Pancreas (tissue), 10 donors: ENCODE results near the gene RPL37A. TPM values are rescaled to one million over a fixed set of nuclear protein-coding genes. Genes with fewer than 3 reads are reported as not detected.

Source experiments
- ATAC-seq, 4 donors: fragments of 200-7000 bp; cut with Tn5 transposase; one replicate each; pipeline versions ENCODE4 v1.8.0 to v1.9.1; 2020; ENCODE audit warnings: mild to moderate bottlenecking in 4 of 4, moderate library complexity in 4 of 4
- DNase-seq, 6 donors: peaks; one replicate each; pipeline ENCODE4 v3.0.0-alpha.2; 2020
- FAIRE-seq: peaks from 2 replicates; lab custom pipeline; 2012; peaks lifted over from hg19 to GRCh38; lab: Jason Lieb, UNC
- H3K27ac ChIP-seq, 4 donors: fragments of 200-600 bp; sonication (generic); 1 replicate in 3 of 4; 2 replicates in 1 of 4; pipeline versions ENCODE4 v1.5.0 to v1.8.0; 2020
- H3K27me3 ChIP-seq, 4 donors: fragments of 200-600 bp; one replicate each; pipeline ENCODE4 v1.8.0; 2021
- H3K36me3 ChIP-seq, 3 donors: fragments of 200-600 bp; sonication (generic) in 1 of 3; one replicate each; pipeline versions ENCODE4 v1.5.0 to v1.8.0; 2020 to 2021
- H3K4me1 ChIP-seq, 3 donors: fragments of 200-600 bp; one replicate each; pipeline ENCODE4 v1.8.0; 2021
- H3K4me3 ChIP-seq, 4 donors: fragments of 200-600 bp; sonication (generic) in 2 of 4; one replicate each; pipeline versions ENCODE4 v1.5.0 to v1.8.0; 2020 to 2021
- H3K9me3 ChIP-seq, 4 donors: fragments of 200-600 bp; one replicate each; pipeline ENCODE4 v1.8.0; 2021
- WGBS, 2 donors: extraction: QIAGEN DNeasy Blood & Tissue Kit; methylation state at CpG; one replicate each; pipeline ENCODE4 v1.1.7; 2013; 5-methylcytosine and 5-hydroxymethylcytosine counted together
- intact Hi-C, 3 donors: fragments of 100-400 bp; cut with DNase I; formaldehyde crosslinking; loops; one replicate each; pipeline versions ENCODE4 v1.11.1 to v1.14.2; 2022
- polyA plus RNA-seq, 2 donors: library from polyadenylated mRNA; stranded (reverse); fragments of 200-250 nt; gene quantifications; one replicate each; pipeline ENCODE4 v1.2.3, GENCODE V29; 2013
- total RNA-seq, 6 donors: library from RNA; stranded (reverse); fragmentation: NEBNext Ultra II Directional in 4 of 6; extraction: Animal tissue kit (Norgen Biotek cat#: 25700) in 4 of 6; gene quantifications; one replicate each; pipeline versions ENCODE4 v1.2.1 to v1.2.4, GENCODE V29; 2021 to 2023
- TF ChIP-seq, protein P1 (sequence below), 4 donors: fragments of 200-600 bp; sonication (generic) in 3 of 4; IDR thresholded peaks; one replicate each; pipeline versions ENCODE4 v1.5.0 to v1.8.0; 2021; ENCODE audit warnings: antibody characterized with exemption in 4 of 4
- donor health status: healthy with polysubstance abuse.
- donor health status: DM: no; HTN: no; CAD: no; lungs with moderate emphysema.
- donor health status: DM: no; HTN: no; CAD: no.
- donor health status: control.
- donor health status: control.
- donor health status: Bipolar disorder and iron deficiency.
- donor health status: DM: yes; HTN: yes; CAD: no.
- donor health status: DM: no; HTN: no; CAD: no.
- donor health status: DM: no; HTN: no; CAD: no.
- donor health status: DM: yes; HTN: yes; CAD: no.

The RPL37A gene
- total and polyA plus RNA-seq, 8 donors: 1,329 to 2,596 (median 1,625) TPM

GRCh38 chr2:216492597-216493333 is 5.9 kb upstream of the RPL37A start:
- no peak overlapping the region for H3K27ac ChIP-seq
- 84 to 85% methylated on average over 6 of the region's 6 CpGs for WGBS, 2 donors
- no peaks in the 10 kb centered on the region for H3K9me3 ChIP-seq
- FAIRE-seq (no peak), DNase-seq (no peak), ATAC-seq (no peak)
- peaks cover 0 to 4% (median 0%) of the 10 kb centered on the region in 3 donors for H3K4me1 ChIP-seq
- H3K4me3 ChIP-seq: no peak overlapping the region
- intact Hi-C loops: no loop called here
- TF ChIP-seq, protein P1, sequence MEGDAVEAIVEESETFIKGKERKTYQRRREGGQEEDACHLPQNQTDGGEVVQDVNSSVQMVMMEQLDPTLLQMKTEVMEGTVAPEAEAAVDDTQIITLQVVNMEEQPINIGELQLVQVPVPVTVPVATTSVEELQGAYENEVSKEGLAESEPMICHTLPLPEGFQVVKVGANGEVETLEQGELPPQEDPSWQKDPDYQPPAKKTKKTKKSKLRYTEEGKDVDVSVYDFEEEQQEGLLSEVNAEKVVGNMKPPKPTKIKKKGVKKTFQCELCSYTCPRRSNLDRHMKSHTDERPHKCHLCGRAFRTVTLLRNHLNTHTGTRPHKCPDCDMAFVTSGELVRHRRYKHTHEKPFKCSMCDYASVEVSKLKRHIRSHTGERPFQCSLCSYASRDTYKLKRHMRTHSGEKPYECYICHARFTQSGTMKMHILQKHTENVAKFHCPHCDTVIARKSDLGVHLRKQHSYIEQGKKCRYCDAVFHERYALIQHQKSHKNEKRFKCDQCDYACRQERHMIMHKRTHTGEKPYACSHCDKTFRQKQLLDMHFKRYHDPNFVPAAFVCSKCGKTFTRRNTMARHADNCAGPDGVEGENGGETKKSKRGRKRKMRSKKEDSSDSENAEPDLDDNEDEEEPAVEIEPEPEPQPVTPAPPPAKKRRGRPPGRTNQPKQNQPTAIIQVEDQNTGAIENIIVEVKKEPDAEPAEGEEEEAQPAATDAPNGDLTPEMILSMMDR (IDR thresholded peaks at IDR 0.05): no peak
- H3K27me3 ChIP-seq: no peaks in the 10 kb centered on the region
- no peaks in the 10 kb centered on the region for H3K36me3 ChIP-seq

DNA sequence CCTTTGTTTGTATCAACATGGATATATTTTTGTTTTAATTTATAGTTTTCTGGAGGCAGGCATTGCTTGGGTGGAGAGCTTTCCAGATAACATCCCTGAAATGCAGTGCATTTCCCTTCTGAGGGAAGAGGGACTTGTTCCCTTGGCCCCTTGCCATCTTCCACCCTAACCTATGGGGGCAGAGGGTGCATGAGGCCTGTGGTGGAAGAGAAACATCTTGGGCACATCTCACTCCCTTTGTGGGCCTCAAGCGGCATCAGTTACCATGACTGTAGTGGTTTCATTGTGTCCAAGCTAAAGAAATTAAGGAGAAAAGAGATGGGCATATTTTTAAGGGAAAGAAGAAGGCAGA is 5.3 kb upstream of the RPL37A start:
- FAIRE-seq: no peak
- no peaks in the 10 kb centered on the region for H3K9me3 ChIP-seq
- H3K4me3 ChIP-seq: no peak overlapping the region
- peaks cover 0 to 7% (median 0%) of the 10 kb centered on the region in 3 donors for H3K4me1 ChIP-seq
- no peak overlapping the region for H3K27ac ChIP-seq
- no peak for ATAC-seq
- no peaks in the 10 kb centered on the region for H3K36me3 ChIP-seq
- TF ChIP-seq, protein P1 (IDR thresholded peaks at IDR 0.05): no peak
- no peak for DNase-seq
- intact Hi-C loops: no loop called here
- 97 to 100% methylated on average over 1 of the region's 1 CpG for WGBS, 2 donors
- H3K27me3 ChIP-seq: no peaks in the 10 kb centered on the region

DNA sequence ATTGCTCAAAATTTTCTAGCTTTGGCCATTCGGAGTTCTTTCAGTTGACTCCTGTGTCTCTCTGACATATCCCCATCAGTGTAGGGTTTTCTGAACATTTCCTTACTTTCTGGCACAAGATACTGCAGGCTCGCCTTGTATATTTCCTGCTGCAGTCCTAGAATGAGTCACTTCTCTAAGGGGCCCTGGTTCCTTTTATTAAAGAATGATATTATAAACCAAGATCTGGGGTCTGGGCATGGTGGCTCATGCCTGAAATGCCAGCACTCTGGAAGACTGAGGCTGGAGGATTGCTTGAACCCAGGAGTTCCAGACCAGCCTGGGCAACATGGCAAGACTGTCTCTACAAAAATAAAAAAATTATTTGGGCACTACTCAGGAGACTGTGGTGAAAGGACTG is 3.0 kb upstream of the RPL37A start:
- WGBS, 2 donors: 82 to 87% methylated on average over 2 of the region's 2 CpGs
- DNase-seq: no peak

GRCh38 chr2:216497382-216498069 is 1.1 kb upstream of the RPL37A start:
- WGBS, 2 donors: 86 to 87% methylated on average over 6 of the region's 6 CpGs

More for the DNA sequence above, 3.0 kb upstream of the RPL37A start:
- intact Hi-C loops: no loop called here
- no peak for FAIRE-seq
- no peak overlapping the region for H3K4me3 ChIP-seq
- no peaks in the 10 kb centered on the region for H3K9me3 ChIP-seq
- peaks cover 0 to 9% (median 7%) of the 10 kb centered on the region in 3 donors for H3K36me3 ChIP-seq
- H3K4me1 ChIP-seq: peaks cover 5 to 19% (median 11%) of the 10 kb centered on the region in 3 donors
- TF ChIP-seq, protein P1 (IDR thresholded peaks at IDR 0.05): no peak
- H3K27ac ChIP-seq: no peak overlapping the region
- no peaks in the 10 kb centered on the region for H3K27me3 ChIP-seq
- ATAC-seq: no peak

More at GRCh38 chr2:216497382-216498069, 1.1 kb upstream of the RPL37A start:
- Histone ChIP-seq H3K36me3 (peaks cover 0 to 26% (median 24%) of the 10 kb centered on the region in 3 donors), H3K4me3 (peak overlapping the region in 2 of 4 donors; percentile 66 to 84), H3K27ac (peak overlapping the region in 2 of 4 donors; percentile 72 to 76), H3K4me1 (peaks cover 9 to 32% (median 12%) of the 10 kb centered on the region in 3 donors), H3K9me3 (no peaks in the 10 kb centered on the region), H3K27me3 (no peaks in the 10 kb centered on the region)
- DNase-seq (no peak), FAIRE-seq (no peak), ATAC-seq (no peak)
- TF ChIP-seq, protein P1 (IDR thresholded peaks at IDR 0.05): no peak
- intact Hi-C loops: no loop called here
